Vagina (tissue), 2 donors: Measurements from ENCODE around the gene KDM2A.

ENCODE experiments used
- CTCF ChIP-seq, 3 experiments: fragments of 450-650 bp in 2 of 3; fragments of 200-600 bp in 1 of 3; sonication (generic) in 1 of 3; IDR thresholded peaks; one replicate each; pipeline ENCODE4 v1.5.1; 2017 to 2019; ENCODE audit warnings: antibody characterized with exemption in 3 of 3, mild to moderate bottlenecking in 2 of 3, moderate library complexity in 2 of 3
- POLR2A ChIP-seq, 2 donors: fragments of 450-650 bp; IDR thresholded peaks; one replicate each; pipeline ENCODE4 v1.6.1; 2017; ENCODE audit warnings: antibody characterized with exemption in 2 of 2, mild to moderate bottlenecking in 2 of 2, moderate library complexity in 2 of 2
- POLR2AphosphoS5 ChIP-seq, 2 donors: sonication (generic); formaldehyde crosslinking; IDR thresholded peaks; one replicate each; pipeline ENCODE4 v1.9.0; 2017; ENCODE audit warnings: antibody characterized with exemption in 2 of 2, mild to moderate bottlenecking in 2 of 2, low read depth in 1 of 2; ENCODE audit not compliant: insufficient read depth in 1 of 2

- TF ChIP-seq CTCF (IDR thresholded peaks at IDR 0.05) (no peak), POLR2A (IDR thresholded peaks at IDR 0.05) (no peak), POLR2AphosphoS5 (IDR thresholded peaks at IDR 0.05; ENCODE audit: insufficient read depth in 1 of 2, low read depth in 1 of 2) (no peak)
These were observed 46.6 kb downstream of the KDM2A start for GRCh38 chr11:67165623-67166022.
